Measurements from ENCODE around the gene GARIN5A. TPM values are rescaled to one million over a fixed set of nuclear protein-coding genes. Genes with fewer than 3 reads are reported as not detected.
A peak's percentile ranks its signal among the peaks of the same experiment; 100 is the strongest.

GARIN5A gene
- total RNA-seq, 1 donor from 2014 or later: 1.1 TPM

GRCh38 chr19:50505856-50506611, 29.4 kb upstream of the GARIN5A start:
- H3K36me3 Mint-ChIP-seq (ENCODE audit: low read depth): no peaks in the 10 kb centered on the region
- H3K27ac Mint-ChIP-seq (ENCODE audit: unreplicated experiment): no peak overlapping the region
- no peak overlapping the region for H3K4me3 Mint-ChIP-seq
- no peak for TF ChIP-seq CTCF (conservative IDR thresholded peaks at IDR 0.05)
- peaks cover 24% of the 10 kb centered on the region for H3K4me1 Mint-ChIP-seq
- DNase-seq (ENCODE audit: low read depth, low spot score): no peak
- peaks cover 9% of the 10 kb centered on the region for H3K27me3 Mint-ChIP-seq (ENCODE audit: low read depth)
- H3K9me3 Mint-ChIP-seq: no peaks in the 10 kb centered on the region

GRCh38 chr19:50501568-50502475, 25.2 kb upstream of the GARIN5A start:
- Mint-ChIP-seq H3K4me1 (no peaks in the 10 kb centered on the region), H3K36me3 (ENCODE audit: low read depth) (no peaks in the 10 kb centered on the region), H3K27me3 (ENCODE audit: low read depth) (peaks cover 6% of the 10 kb centered on the region), H3K27ac (ENCODE audit: unreplicated experiment) (no peak overlapping the region), H3K4me3 (no peak overlapping the region), H3K9me3 (no peaks in the 10 kb centered on the region)
- DNase-seq (ENCODE audit: low read depth, low spot score): no peak
- no peak for TF ChIP-seq CTCF (conservative IDR thresholded peaks at IDR 0.05)

- H3K9me3 Mint-ChIP-seq: no peaks in the 10 kb centered on the region
- no peak overlapping the region for H3K27ac Mint-ChIP-seq (ENCODE audit: unreplicated experiment)
- H3K4me1 Mint-ChIP-seq: peaks cover 3% of the 10 kb centered on the region
- H3K4me3 Mint-ChIP-seq: no peak overlapping the region
- DNase-seq (ENCODE audit: low read depth, low spot score): no peak
- no peaks in the 10 kb centered on the region for H3K36me3 Mint-ChIP-seq (ENCODE audit: low read depth)
- peaks cover 8% of the 10 kb centered on the region for H3K27me3 Mint-ChIP-seq (ENCODE audit: low read depth)
- TF ChIP-seq CTCF (conservative IDR thresholded peaks at IDR 0.05): no peak
Measured at GRCh38 chr19:50501186-50501567, 24.5 kb upstream of the GARIN5A start.

- Mint-ChIP-seq H3K9me3 (no peaks in the 10 kb centered on the region), H3K36me3 (ENCODE audit: low read depth) (no peaks in the 10 kb centered on the region), H3K4me1 (peaks cover 6% of the 10 kb centered on the region), H3K27me3 (ENCODE audit: low read depth) (peaks cover 11% of the 10 kb centered on the region), H3K27ac (ENCODE audit: unreplicated experiment) (no peak overlapping the region), H3K4me3 (no peak overlapping the region)
- TF ChIP-seq CTCF (conservative IDR thresholded peaks at IDR 0.05): no peak
- DNase-seq (ENCODE audit: low read depth, low spot score): no peak
Measured at GRCh38 chr19:50500753-50501151, 24.1 kb upstream of the GARIN5A start.

GRCh38 chr19:50500060-50500752, 23.6 kb upstream of the GARIN5A start:
- peaks cover 6% of the 10 kb centered on the region for H3K4me1 Mint-ChIP-seq

More at GRCh38 chr19:50500060-50500752, 23.6 kb upstream of the GARIN5A start:
- Mint-ChIP-seq H3K9me3 (no peaks in the 10 kb centered on the region), H3K27ac (ENCODE audit: unreplicated experiment) (no peak overlapping the region), H3K4me3 (no peak overlapping the region), H3K36me3 (ENCODE audit: low read depth) (no peaks in the 10 kb centered on the region), H3K27me3 (ENCODE audit: low read depth) (peaks cover 13% of the 10 kb centered on the region)
- no peak for DNase-seq (ENCODE audit: low read depth, low spot score)
- TF ChIP-seq CTCF (conservative IDR thresholded peaks at IDR 0.05): peak; percentile 43
